Stimulated activated memory B cell treated with anti-CD40 and anti-IgM and Interleukin-4, amounts not matched to agents 10 μg/mL and 1 μg/mL and 100 μg/mL, for 72 hours (primary cell): ENCODE measurements around the gene DDR2.
A peak's percentile ranks its signal among the peaks of the same experiment; 100 is the strongest.
"Not testable (repeated sequence)": the region's sequence is repeated elsewhere in the genome, so short reads cannot be mapped to it uniquely, and the experiment has no call there.

ENCODE experiments used
- ATAC-seq: fragments of 150-1000 bp; cut with Tn5 transposase; 2 replicates; pipeline ENCODE4 v1.10.0; 2021
- H3K27ac Mint-ChIP-seq: one replicate; pipeline ENCODE4 v1.8.0; 2022; ENCODE audit warnings: mild to moderate bottlenecking, mixed read lengths
- H3K27me3 Mint-ChIP-seq: one replicate; pipeline ENCODE4 v1.8.0; 2022; ENCODE audit warnings: mixed read lengths
- H3K36me3 Mint-ChIP-seq: one replicate; pipeline ENCODE4 v1.8.0; 2022; ENCODE audit warnings: mixed read lengths
- H3K4me1 Mint-ChIP-seq: one replicate; pipeline ENCODE4 v1.8.0; 2022; ENCODE audit warnings: mixed read lengths
- H3K4me3 Mint-ChIP-seq: one replicate; pipeline ENCODE4 v1.8.0; 2022; ENCODE audit warnings: mild to moderate bottlenecking, moderate library complexity, mixed read lengths
- H3K9me3 Mint-ChIP-seq: one replicate; pipeline ENCODE4 v1.8.0; 2022; ENCODE audit warnings: mixed read lengths

DDR2 gene

GRCh38 chr1:162772571-162773154, 140.4 kb downstream of the DDR2 start:
- no peak for ATAC-seq
- no peaks in the 10 kb centered on the region for H3K36me3 Mint-ChIP-seq
- peaks cover 22% of the 10 kb centered on the region for H3K27me3 Mint-ChIP-seq
- no peak overlapping the region for H3K4me3 Mint-ChIP-seq
- H3K27ac Mint-ChIP-seq: no peak overlapping the region
- H3K4me1 Mint-ChIP-seq: no peaks in the 10 kb centered on the region
- H3K9me3 Mint-ChIP-seq: no peaks in the 10 kb centered on the region

- Mint-ChIP-seq H3K9me3 (no peaks in the 10 kb centered on the region), H3K4me1 (no peaks in the 10 kb centered on the region), H3K27me3 (peaks cover 22% of the 10 kb centered on the region), H3K4me3 (no peak overlapping the region), H3K36me3 (no peaks in the 10 kb centered on the region), H3K27ac (no peak overlapping the region)
- ATAC-seq: no peak
Observed at GRCh38 chr1:162774007-162774406, 141.7 kb downstream of the DDR2 start.

GRCh38 chr1:162779043-162779442, 146.8 kb downstream of the DDR2 start:
- Mint-ChIP-seq H3K9me3 (no peaks in the 10 kb centered on the region), H3K36me3 (peaks cover 6% of the 10 kb centered on the region), H3K27me3 (peaks cover 33% of the 10 kb centered on the region), H3K4me3 (no peak overlapping the region), H3K4me1 (no peaks in the 10 kb centered on the region), H3K27ac (no peak overlapping the region)
- no peak for ATAC-seq

- H3K4me3 Mint-ChIP-seq: no peak overlapping the region
- no peak for ATAC-seq
- H3K9me3 Mint-ChIP-seq: no peaks in the 10 kb centered on the region
- H3K4me1 Mint-ChIP-seq: no peaks in the 10 kb centered on the region
- H3K27ac Mint-ChIP-seq: no peak overlapping the region
- peaks cover 20% of the 10 kb centered on the region for H3K27me3 Mint-ChIP-seq
- H3K36me3 Mint-ChIP-seq: peaks cover 6% of the 10 kb centered on the region
Observed at GRCh38 chr1:162782671-162783070, 150.4 kb downstream of the DDR2 start.

GRCh38 chr1:162784926-162785325, 152.7 kb downstream of the DDR2 start:
- not testable (repeated sequence) for H3K36me3 Mint-ChIP-seq, H3K27ac Mint-ChIP-seq, H3K9me3 Mint-ChIP-seq, H3K4me1 Mint-ChIP-seq, H3K4me3 Mint-ChIP-seq, ATAC-seq
- H3K27me3 Mint-ChIP-seq: peaks cover 16% of the 10 kb centered on the region

- H3K36me3 Mint-ChIP-seq, H3K4me1 Mint-ChIP-seq, H3K9me3 Mint-ChIP-seq, H3K27ac Mint-ChIP-seq, ATAC-seq, H3K4me3 Mint-ChIP-seq, H3K27me3 Mint-ChIP-seq: not testable (repeated sequence)
Observed at GRCh38 chr1:162788783-162789182, 156.5 kb downstream of the DDR2 start.

- not testable (repeated sequence) for H3K4me1 Mint-ChIP-seq, H3K9me3 Mint-ChIP-seq, H3K27me3 Mint-ChIP-seq, H3K36me3 Mint-ChIP-seq
- H3K27ac Mint-ChIP-seq: peak within 1 kb of the TSS; percentile 86
- peak; percentile 100 for ATAC-seq
- H3K4me3 Mint-ChIP-seq: peak within 1 kb of the TSS; percentile 89
Observed at GRCh38 chr1:162790303-162790984, 158.2 kb downstream of the DDR2 start, which contains the start of gene HSD17B7. Gene HSD17B7 (plus strand): TSS chr1:162790702. CDS start chr1:162790801, 99 bp downstream.

- not testable (repeated sequence) for H3K27me3 Mint-ChIP-seq, ATAC-seq, H3K36me3 Mint-ChIP-seq, H3K9me3 Mint-ChIP-seq, H3K4me1 Mint-ChIP-seq
- H3K4me3 Mint-ChIP-seq: peak overlapping the region; percentile 89
- peak overlapping the region; percentile 86 for H3K27ac Mint-ChIP-seq
Observed at GRCh38 chr1:162790985-162791357, 158.7 kb downstream of the DDR2 start.

- not testable (repeated sequence) for H3K4me3 Mint-ChIP-seq, H3K27me3 Mint-ChIP-seq, H3K27ac Mint-ChIP-seq, H3K4me1 Mint-ChIP-seq, H3K9me3 Mint-ChIP-seq, ATAC-seq
- H3K36me3 Mint-ChIP-seq: peaks cover 29% of the 10 kb centered on the region
Observed at GRCh38 chr1:162794284-162794683, 162.0 kb downstream of the DDR2 start.

GRCh38 chr1:162796617-162797279, 164.5 kb downstream of the DDR2 start:
- H3K27ac Mint-ChIP-seq, H3K4me3 Mint-ChIP-seq, H3K27me3 Mint-ChIP-seq, H3K4me1 Mint-ChIP-seq, H3K9me3 Mint-ChIP-seq, ATAC-seq: not testable (repeated sequence)
- peaks cover 44% of the 10 kb centered on the region for H3K36me3 Mint-ChIP-seq

GRCh38 chr1:162799995-162800830, 167.9 kb downstream of the DDR2 start:
- not testable (repeated sequence) for H3K4me3 Mint-ChIP-seq, ATAC-seq, H3K9me3 Mint-ChIP-seq, H3K27me3 Mint-ChIP-seq, H3K27ac Mint-ChIP-seq, H3K4me1 Mint-ChIP-seq
- peaks cover 56% of the 10 kb centered on the region for H3K36me3 Mint-ChIP-seq

GRCh38 chr1:162807503-162807902, 175.2 kb downstream of the DDR2 start:
- H3K9me3 Mint-ChIP-seq, H3K27me3 Mint-ChIP-seq, H3K27ac Mint-ChIP-seq, H3K4me3 Mint-ChIP-seq, H3K4me1 Mint-ChIP-seq, ATAC-seq: not testable (repeated sequence)
- H3K36me3 Mint-ChIP-seq: peaks cover 68% of the 10 kb centered on the region

GRCh38 chr1:162812357-162812756, 180.1 kb downstream of the DDR2 start:
- H3K27ac Mint-ChIP-seq, ATAC-seq: not testable (repeated sequence)

GRCh38 chr1:162818136-162818535, 185.9 kb downstream of the DDR2 start:
- not testable (repeated sequence) for H3K36me3 Mint-ChIP-seq, H3K4me3 Mint-ChIP-seq, H3K9me3 Mint-ChIP-seq, ATAC-seq, H3K27ac Mint-ChIP-seq
- Mint-ChIP-seq H3K4me1 (peaks cover 14% of the 10 kb centered on the region), H3K27me3 (peaks cover 19% of the 10 kb centered on the region)

More at GRCh38 chr1:162812357-162812756, 180.1 kb downstream of the DDR2 start:
- not testable (repeated sequence) for H3K9me3 Mint-ChIP-seq, H3K4me3 Mint-ChIP-seq, H3K4me1 Mint-ChIP-seq, H3K27me3 Mint-ChIP-seq
- H3K36me3 Mint-ChIP-seq: peaks cover 46% of the 10 kb centered on the region

GRCh38 chr1:162818666-162819065, 186.4 kb downstream of the DDR2 start:
- not testable (repeated sequence) for H3K27ac Mint-ChIP-seq, H3K4me3 Mint-ChIP-seq, H3K36me3 Mint-ChIP-seq, ATAC-seq, H3K9me3 Mint-ChIP-seq
- Mint-ChIP-seq H3K27me3 (peaks cover 24% of the 10 kb centered on the region), H3K4me1 (peaks cover 14% of the 10 kb centered on the region)
